ENCODE results near the gene SLC6A4.
"Not testable (repeated sequence)": the region's sequence is repeated elsewhere in the genome, so short reads cannot be mapped to it uniquely, and the experiment has no call there.

The SLC6A4 gene

DNA sequence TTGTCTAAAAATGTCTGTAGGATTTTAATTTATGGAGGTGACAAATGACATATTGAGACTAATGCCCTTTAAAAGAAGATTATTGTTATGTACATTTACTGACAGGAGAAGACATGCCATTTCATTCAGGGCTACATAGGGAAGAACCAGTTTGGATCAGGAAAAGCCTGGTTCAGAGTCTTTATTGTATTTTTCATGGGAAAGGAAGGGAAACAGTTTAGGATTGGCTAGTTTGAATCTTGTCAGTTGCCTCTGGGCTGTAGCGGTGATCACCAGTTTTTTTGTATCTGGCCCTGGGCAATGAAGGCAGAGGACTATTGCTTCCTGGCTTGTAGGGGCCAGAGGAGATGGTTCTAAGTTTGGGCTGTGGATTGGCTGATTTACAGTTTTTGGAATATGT lies 87.1 kb downstream of the SLC6A4 start:
- no peak overlapping the region for H3K4me3 ChIP-seq (ENCODE audit: low read depth, low read length)
- in situ Hi-C loops (cut with HindIII; ENCODE audit: low pct_ligation_motif_present, low sequenced_read_pairs) = no loop called here
- DNase-seq = no peak
- TF ChIP-seq, protein P1, sequence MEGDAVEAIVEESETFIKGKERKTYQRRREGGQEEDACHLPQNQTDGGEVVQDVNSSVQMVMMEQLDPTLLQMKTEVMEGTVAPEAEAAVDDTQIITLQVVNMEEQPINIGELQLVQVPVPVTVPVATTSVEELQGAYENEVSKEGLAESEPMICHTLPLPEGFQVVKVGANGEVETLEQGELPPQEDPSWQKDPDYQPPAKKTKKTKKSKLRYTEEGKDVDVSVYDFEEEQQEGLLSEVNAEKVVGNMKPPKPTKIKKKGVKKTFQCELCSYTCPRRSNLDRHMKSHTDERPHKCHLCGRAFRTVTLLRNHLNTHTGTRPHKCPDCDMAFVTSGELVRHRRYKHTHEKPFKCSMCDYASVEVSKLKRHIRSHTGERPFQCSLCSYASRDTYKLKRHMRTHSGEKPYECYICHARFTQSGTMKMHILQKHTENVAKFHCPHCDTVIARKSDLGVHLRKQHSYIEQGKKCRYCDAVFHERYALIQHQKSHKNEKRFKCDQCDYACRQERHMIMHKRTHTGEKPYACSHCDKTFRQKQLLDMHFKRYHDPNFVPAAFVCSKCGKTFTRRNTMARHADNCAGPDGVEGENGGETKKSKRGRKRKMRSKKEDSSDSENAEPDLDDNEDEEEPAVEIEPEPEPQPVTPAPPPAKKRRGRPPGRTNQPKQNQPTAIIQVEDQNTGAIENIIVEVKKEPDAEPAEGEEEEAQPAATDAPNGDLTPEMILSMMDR (IDR thresholded peaks at IDR 0.05; ENCODE audit: low read depth, low read length, missing control alignments) = no peak
- H3K27me3 ChIP-seq (replicated peaks) = no peaks in the 10 kb centered on the region
- no peak overlapping the region for H3K27ac ChIP-seq
- H3K36me3 ChIP-seq (replicated peaks) = no peaks in the 10 kb centered on the region

DNA sequence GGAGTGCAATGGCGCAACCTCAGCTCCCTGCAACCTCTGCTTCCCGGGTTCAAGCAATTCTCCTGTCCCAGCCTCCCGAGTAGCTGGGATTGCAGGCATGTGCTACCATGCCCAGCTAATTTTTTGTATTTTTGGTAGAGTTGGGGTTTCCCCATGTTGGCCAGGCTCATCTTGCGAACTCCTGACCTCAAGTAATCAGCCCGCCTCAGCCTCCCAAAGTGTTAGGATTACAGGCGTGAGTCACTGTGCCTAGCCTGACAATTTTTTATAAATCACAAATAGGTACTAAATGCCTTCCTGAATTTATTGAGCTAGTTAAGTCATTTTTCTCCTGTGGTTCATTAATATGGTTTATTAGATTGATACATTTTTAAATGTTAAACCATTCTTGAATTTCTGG lies 87.6 kb downstream of the SLC6A4 start:
- H3K36me3 ChIP-seq (replicated peaks); H3K27ac ChIP-seq; H3K4me3 ChIP-seq (ENCODE audit: low read depth, low read length); in situ Hi-C loops (cut with HindIII; ENCODE audit: low pct_ligation_motif_present, low sequenced_read_pairs); H3K27me3 ChIP-seq (replicated peaks): not testable (repeated sequence)
- DNase-seq = peak; percentile 3
